Forelimb muscle (tissue), 1 donor: ENCODE results near the gene PSEN2. TPM values are rescaled to one million over a fixed set of nuclear protein-coding genes. Genes with fewer than 3 reads are reported as not detected.

Source experiments
- DNase-seq: peaks from one replicate; pipeline ENCODE4 v3.0.0-alpha.2; 2013; ENCODE audit warnings: low read depth
- polyA plus RNA-seq: library from polyadenylated mRNA; unstranded; fragments of 120-200 nt; gene quantifications from one replicate; pipeline ENCODE4 v1.2.1, GENCODE V29; 2013; ENCODE audit not compliant: insufficient read length

PSEN2 gene
- polyA plus RNA-seq, 1 donor, result 122 TPM

- DNase-seq, result no peak
Measured at GRCh38 chr1:226864311-226864710, 6.1 kb upstream of the PSEN2 start.

DNA sequence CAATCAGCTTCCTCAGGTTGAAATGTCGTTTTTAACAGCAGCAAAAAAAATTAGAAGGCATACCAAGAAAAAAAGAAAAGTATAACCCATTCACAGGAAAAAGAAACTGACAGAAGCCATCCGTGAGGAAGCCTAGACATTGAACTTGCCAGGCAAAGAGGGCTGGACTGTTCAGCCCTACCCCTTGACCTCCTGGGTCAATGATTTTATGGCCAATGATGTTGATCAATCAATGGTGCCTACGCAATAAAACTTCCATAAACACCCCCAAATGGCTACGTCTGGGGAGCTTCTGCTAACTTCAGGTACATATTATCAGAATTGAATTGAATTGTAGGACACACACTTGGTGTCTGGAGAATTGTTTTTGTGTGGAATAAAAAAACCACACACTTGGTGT, 4.8 kb upstream of the PSEN2 start:
- DNase-seq, result no peak

GRCh38 chr1:226867461-226868054, 2.9 kb upstream of the PSEN2 start:
- DNase-seq, result no peak

- no peak for DNase-seq
Measured at GRCh38 chr1:226868726-226869125, 1.7 kb upstream of the PSEN2 start.

- DNase-seq, result no peak
Measured at GRCh38 chr1:226870026-226870400, 403 bp upstream of the PSEN2 start.

DNA sequence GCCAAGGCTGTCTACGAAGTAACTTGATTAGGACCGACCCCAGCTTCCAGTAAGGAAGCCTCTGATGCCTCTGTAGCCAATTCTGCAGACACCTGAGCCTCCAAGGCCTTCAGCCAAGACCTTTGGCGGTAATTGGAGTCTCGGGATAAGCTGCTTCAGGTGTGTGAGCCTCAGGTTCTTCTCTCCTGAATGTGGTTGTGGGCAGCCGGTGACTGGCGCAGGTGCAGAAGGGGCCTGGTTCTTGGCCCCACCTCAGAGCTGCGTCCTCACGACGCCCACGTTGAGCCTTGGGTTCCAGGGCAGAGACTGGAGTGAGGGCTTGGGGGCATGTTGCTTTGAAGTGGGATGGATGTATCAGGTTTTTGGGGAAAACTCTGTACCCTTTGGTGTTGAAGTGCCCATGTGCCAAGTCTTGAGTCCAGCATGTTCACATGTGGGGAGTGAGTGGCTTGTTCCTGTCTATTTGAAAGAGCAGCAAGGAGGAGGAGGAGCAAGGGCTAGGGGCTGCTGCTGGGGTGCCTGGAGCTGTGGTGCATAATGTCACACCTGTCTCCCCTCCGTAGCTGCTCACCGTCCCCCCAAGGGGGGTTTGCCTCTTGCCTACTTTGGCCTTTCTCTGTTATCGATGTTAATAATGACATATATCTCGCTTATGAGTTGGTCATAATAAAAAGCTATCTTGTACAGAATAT, 1.4 kb downstream of the PSEN2 start:
- DNase-seq, result no peak

DNA sequence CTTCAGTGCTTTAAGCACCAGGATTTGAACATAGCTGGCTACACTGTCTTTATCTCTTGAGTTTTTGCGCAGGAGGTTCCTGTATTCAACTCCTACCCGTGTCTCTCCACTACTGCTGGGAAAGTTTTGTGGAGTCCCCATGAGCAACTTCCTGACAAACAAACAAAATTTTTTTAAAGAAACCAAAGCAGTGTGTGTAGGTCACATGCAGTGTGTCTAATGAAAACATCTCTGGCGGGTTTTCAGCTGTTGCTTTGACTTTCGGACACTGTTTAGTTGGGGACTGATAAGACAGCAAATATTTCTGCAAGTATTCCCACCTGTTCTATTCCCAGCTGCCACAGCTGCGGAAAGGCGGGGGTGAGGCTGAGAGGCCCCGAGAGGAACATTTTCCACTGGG, 2.0 kb downstream of the PSEN2 start:
- DNase-seq, result no peak

- DNase-seq, result no peak
Measured at GRCh38 chr1:226873771-226874578, 3.6 kb downstream of the PSEN2 start.

GRCh38 chr1:226874579-226875425, 4.4 kb downstream of the PSEN2 start:
- no peak for DNase-seq

GRCh38 chr1:226875641-226876295, 5.4 kb downstream of the PSEN2 start:
- DNase-seq, result no peak

- no peak for DNase-seq
Measured at GRCh38 chr1:226877669-226878068, 7.3 kb downstream of the PSEN2 start.

GRCh38 chr1:226880372-226881287, 10.2 kb downstream of the PSEN2 start:
- DNase-seq, result no peak

GRCh38 chr1:226881515-226882185, 11.2 kb downstream of the PSEN2 start:
- DNase-seq, result no peak

- no peak for DNase-seq
Measured at GRCh38 chr1:226882187-226882586, 11.8 kb downstream of the PSEN2 start.

GRCh38 chr1:226882631-226883409, 12.4 kb downstream of the PSEN2 start:
- DNase-seq, result no peak

GRCh38 chr1:226883630-226884029, 13.2 kb downstream of the PSEN2 start:
- no peak for DNase-seq

GRCh38 chr1:226884116-226884625, 13.8 kb downstream of the PSEN2 start:
- no peak for DNase-seq

GRCh38 chr1:226884966-226885820, 14.8 kb downstream of the PSEN2 start:
- DNase-seq, result no peak
